H9 (cell line): ENCODE measurements around the gene HAGHL. TPM values are rescaled to one million over a fixed set of nuclear protein-coding genes. Genes with fewer than 3 reads are reported as not detected.

Experiments used
- DNase-seq: peaks from one replicate; pipeline ENCODE4 v3.0.0-alpha.2; 2017
- H2AFZ ChIP-seq: one replicate; pipeline ENCODE4 v1.6.1; 2013; ENCODE audit warnings: mild to moderate bottlenecking, low read length, control low read depth, moderate library complexity
- H2AK5ac ChIP-seq: 2 replicates; pipeline ENCODE4 v1.6.1; 2013; ENCODE audit warnings: low read length, control low read depth, mixed read lengths; ENCODE audit not compliant: insufficient read length
- H2BK120ac ChIP-seq: one replicate; pipeline ENCODE4 v1.6.1; 2013; ENCODE audit warnings: low read depth, mild to moderate bottlenecking, low read length, control low read depth, inconsistent platforms; ENCODE audit not compliant: poor library complexity, severe bottlenecking
- H2BK12ac ChIP-seq: 2 replicates; pipeline ENCODE4 v1.6.1; 2013; ENCODE audit warnings: low read length, control low read depth, mixed read lengths, low read depth; ENCODE audit not compliant: insufficient read length
- H2BK15ac ChIP-seq: 2 replicates; pipeline ENCODE4 v1.6.1; 2013; ENCODE audit warnings: low read depth, low read length, control low read depth
- H2BK20ac ChIP-seq: one replicate; pipeline ENCODE4 v1.6.1; 2013; ENCODE audit warnings: low read depth, mild to moderate bottlenecking, low read length, control low read depth, inconsistent platforms; ENCODE audit not compliant: poor library complexity, severe bottlenecking
- H2BK5ac ChIP-seq: 2 replicates; pipeline ENCODE4 v1.6.1; 2013; ENCODE audit warnings: low read length, control low read depth, mixed read lengths; ENCODE audit not compliant: insufficient read length
- H3K14ac ChIP-seq: 2 replicates; pipeline ENCODE4 v1.6.1; 2013; ENCODE audit warnings: low read length, control low read depth; ENCODE audit not compliant: insufficient read depth
- H3K18ac ChIP-seq: 2 replicates; pipeline ENCODE4 v1.6.1; 2013; ENCODE audit warnings: low read depth, mild to moderate bottlenecking, mixed read lengths, low read length, control low read depth; ENCODE audit not compliant: insufficient read length
- H3K23ac ChIP-seq: 2 replicates; pipeline ENCODE4 v1.6.1; 2013; ENCODE audit warnings: low read length, control low read depth, mixed read lengths, low read depth; ENCODE audit not compliant: insufficient read length
- H3K23me2 ChIP-seq: 2 replicates; pipeline ENCODE4 v1.6.1; 2013; ENCODE audit warnings: low read depth, mild to moderate bottlenecking, mixed read lengths, low read length, control low read depth; ENCODE audit not compliant: insufficient read length, poor library complexity, severe bottlenecking
- H3K27ac ChIP-seq: 2 replicates; pipeline ENCODE4 v1.5.1; 2013; ENCODE audit warnings: low read length, control low read depth, mixed read lengths, low read depth; ENCODE audit not compliant: insufficient read length
- H3K27me3 ChIP-seq: 2 replicates; pipeline ENCODE4 v1.6.1; 2013; ENCODE audit warnings: low read length, control low read depth, inconsistent platforms; ENCODE audit not compliant: insufficient read depth
- H3K4ac ChIP-seq: 2 replicates; pipeline ENCODE4 v1.6.1; 2013; ENCODE audit warnings: low read depth, mild to moderate bottlenecking, control low read depth, inconsistent platforms, low read length, moderate library complexity
- H3K4me1 ChIP-seq: 2 replicates; pipeline ENCODE4 v1.6.1; 2013; ENCODE audit warnings: low read length, control low read depth, inconsistent platforms; ENCODE audit not compliant: insufficient read depth
- H3K4me2 ChIP-seq: 2 replicates; pipeline ENCODE4 v1.6.1; 2013; ENCODE audit warnings: low read length, control low read depth, mixed read lengths; ENCODE audit not compliant: insufficient read length, insufficient read depth
- H3K56ac ChIP-seq: 2 replicates; pipeline ENCODE4 v1.6.1; 2013; ENCODE audit warnings: low read depth, mild to moderate bottlenecking, mixed read lengths, low read length, control low read depth; ENCODE audit not compliant: insufficient read length
- H3K79me1 ChIP-seq: 2 replicates; pipeline ENCODE4 v1.6.1; 2013; ENCODE audit warnings: low read depth, mild to moderate bottlenecking, moderate library complexity, low read length, control low read depth, inconsistent platforms; ENCODE audit not compliant: insufficient read depth, poor library complexity, severe bottlenecking
- H3K79me2 ChIP-seq: 2 replicates; pipeline ENCODE4 v1.6.1; 2013; ENCODE audit warnings: low read length, control low read depth, inconsistent platforms; ENCODE audit not compliant: insufficient read depth
- H3K9ac ChIP-seq: 2 replicates; pipeline ENCODE4 v1.6.1; 2013; ENCODE audit warnings: low read length, control low read depth, mixed read lengths; ENCODE audit not compliant: insufficient read length; ENCODE audit errors: extremely low read depth
- H3K9me3 ChIP-seq: one replicate; pipeline ENCODE4 v1.6.1; 2013; ENCODE audit warnings: low read depth, low read length, inconsistent platforms; ENCODE audit not compliant: control insufficient read depth
- H3T11ph ChIP-seq: one replicate; pipeline ENCODE4 v1.6.1; 2013; ENCODE audit warnings: mild to moderate bottlenecking, low read length, control low read depth, inconsistent platforms
- H4K20me1 ChIP-seq: one replicate; pipeline ENCODE4 v1.6.1; 2013; ENCODE audit not compliant: control insufficient read depth, insufficient read length, insufficient read depth
- H4K5ac ChIP-seq: 2 replicates; pipeline ENCODE4 v1.6.1; 2013; ENCODE audit warnings: low read depth, mild to moderate bottlenecking, mixed read lengths, low read length, control low read depth; ENCODE audit not compliant: insufficient read length
- H4K8ac ChIP-seq: replicated peaks from 2 replicates; pipeline ENCODE4 v1.6.1; 2013; ENCODE audit warnings: low read length, control low read depth, mixed read lengths, low read depth; ENCODE audit not compliant: insufficient read length
- H4K91ac ChIP-seq: 2 replicates; pipeline ENCODE4 v1.6.1; 2013; ENCODE audit warnings: low read depth, mild to moderate bottlenecking, moderate library complexity, mixed read lengths, low read length, control low read depth; ENCODE audit not compliant: insufficient read length
- H3K27ac Mint-ChIP-seq, 3 experiments: 2 replicates in 2 of 3; 3 replicates in 1 of 3; pipeline ENCODE4 v1.8.0; 2020 to 2021; ENCODE audit warnings: mixed read lengths in 3 of 3, mild to moderate bottlenecking in 1 of 3, moderate library complexity in 1 of 3
- H3K27me3 Mint-ChIP-seq: 2 replicates; pipeline ENCODE4 v1.8.0; 2021; ENCODE audit warnings: low read depth, mild to moderate bottlenecking, moderate library complexity, mixed read lengths
- H3K36me3 Mint-ChIP-seq, 3 experiments: 2 replicates in 2 of 3; 3 replicates in 1 of 3; pipeline ENCODE4 v1.8.0; 2020 to 2021; ENCODE audit warnings: low read depth in 3 of 3, mixed read lengths in 3 of 3; ENCODE audit not compliant: insufficient read depth in 1 of 3
- H3K4me1 Mint-ChIP-seq, 2 experiments: 2 replicates each; pipeline ENCODE4 v1.8.0; 2020; ENCODE audit warnings: mixed read lengths in 2 of 2
- H3K4me3 Mint-ChIP-seq, 2 experiments: 2 replicates in 1 of 2; 3 replicates in 1 of 2; pipeline ENCODE4 v1.8.0; 2020 to 2021; ENCODE audit warnings: mild to moderate bottlenecking in 2 of 2, mixed read lengths in 2 of 2, moderate library complexity in 1 of 2
- H3K9me3 Mint-ChIP-seq, 2 experiments: 2 replicates in 1 of 2; 3 replicates in 1 of 2; pipeline ENCODE4 v1.8.0; 2020; ENCODE audit warnings: mild to moderate bottlenecking in 2 of 2, mixed read lengths in 2 of 2, moderate library complexity in 1 of 2
- CTCF ChIP-seq: fragments of 200-600 bp; sonication (generic); conservative IDR thresholded peaks from 3 replicates; pipeline ENCODE4 v1.8.0; 2021; ENCODE audit warnings: antibody characterized with exemption, mild to moderate bottlenecking
- WGBS: extraction: QIAGEN DNeasy Blood & Tissue Kit; methylation state at CpG from one replicate; pipeline ENCODE4 v1.1.7; 2013; ENCODE audit warnings: missing lambda C conversion rate, low lambda C conversion rate, mixed read lengths; ENCODE audit not compliant: insufficient read length; ENCODE audit errors: extremely low coverage; 5-methylcytosine and 5-hydroxymethylcytosine counted together
- total RNA-seq: library from RNA; stranded (reverse); gene quantifications from 2 replicates; pipeline ENCODE4 v1.2.1, GENCODE V29; 2021

Gene HAGHL
- total RNA-seq, 1 experiment from 2014 or later = 25.2 TPM

- H2BK20ac ChIP-seq = no peak within 1 kb of the TSS
- no peak within 1 kb of the TSS for H2AK5ac ChIP-seq
- no peaks in the 10 kb centered on the region for H3K79me2 ChIP-seq
- no CpG with 5 or more reads among the region's 115 CpGs for WGBS
- no peak within 1 kb of the TSS for H4K91ac ChIP-seq
- Mint-ChIP-seq H3K27me3 (peaks cover 90% of the 10 kb centered on the region), H3K4me3 (peak within 1 kb of the TSS; percentile 50 to 79), H3K36me3 (peaks cover 0 to 3% (median 0%) of the 10 kb centered on the region in 3 experiments; a peak in 2 of 7 replicates), H3K9me3 (peaks cover 0 to 2% of the 10 kb centered on the region in 2 experiments; a peak in 1 of 5 replicates), H3K4me1 (peaks cover 0 to 9% of the 10 kb centered on the region in 2 experiments; a peak in 1 of 4 replicates), H3K27ac (no peak within 1 kb of the TSS)
- H3K27ac ChIP-seq = no peak within 1 kb of the TSS
- no peak within 1 kb of the TSS for H2BK12ac ChIP-seq
- DNase-seq = no peak
- no peaks in the 10 kb centered on the region for H3K4me1 ChIP-seq
- H2BK15ac ChIP-seq = no peak within 1 kb of the TSS
- H3K9ac ChIP-seq = no peak within 1 kb of the TSS
- H3K4ac ChIP-seq = no peak within 1 kb of the TSS
- H3T11ph ChIP-seq = no peak within 1 kb of the TSS
- no peak within 1 kb of the TSS for H2BK5ac ChIP-seq
- H3K56ac ChIP-seq = no peak within 1 kb of the TSS
- no peak within 1 kb of the TSS for H2BK120ac ChIP-seq
- H3K23ac ChIP-seq = no peak within 1 kb of the TSS
- no peaks in the 10 kb centered on the region for H4K20me1 ChIP-seq
- no peak within 1 kb of the TSS for H4K8ac ChIP-seq
- peak within 1 kb of the TSS; percentile 49 for H3K4me2 ChIP-seq
- H3K23me2 ChIP-seq = peaks cover 4% of the 10 kb centered on the region
- H4K5ac ChIP-seq = no peak within 1 kb of the TSS
- H3K18ac ChIP-seq = no peak within 1 kb of the TSS
- H3K14ac ChIP-seq = no peak within 1 kb of the TSS; the same call in 1 of the 2 replicates
- H3K79me1 ChIP-seq = no peaks in the 10 kb centered on the region
- TF ChIP-seq CTCF = no peak
- H3K9me3 ChIP-seq = no peaks in the 10 kb centered on the region
- no peak within 1 kb of the TSS for H2AFZ ChIP-seq
- peaks cover 52% of the 10 kb centered on the region; the same call in 1 of the 2 replicates for H3K27me3 ChIP-seq
Observed at GRCh38 chr16:705431-706188, 21.3 kb upstream of the HAGHL start, which contains the start of gene FBXL16. TSS of gene FBXL16 (minus strand) at chr16:705801. CDS start at chr16:697405, 8,396 bp downstream.
